Measurements from ENCODE around the gene BRD7. TPM values are rescaled to one million over a fixed set of nuclear protein-coding genes. Genes with fewer than 3 reads are reported as not detected.

The BRD7 gene
- total and polyA plus RNA-seq, 2 of the 4 experiments (the other 2 are of a cell fraction): 24.8 to 29.9 TPM

GRCh38 chr16:50408001-50408561 lies 39.3 kb upstream of the BRD7 start:
- H2BK15ac ChIP-seq (ENCODE audit: low read depth, low read length): no peak overlapping the region
- H2BK20ac ChIP-seq (ENCODE audit: low read depth, low read length): no peak overlapping the region
- peak overlapping the region; percentile 3 for H2AFZ ChIP-seq (replicated peaks; ENCODE audit: low read length, poor library complexity)
- H3K9ac ChIP-seq (ENCODE audit: low read depth, low read length): no peak overlapping the region
- H2AK5ac ChIP-seq (ENCODE audit: low read depth, low read length): no peak overlapping the region
- no peaks in the 10 kb centered on the region for H3K9me1 ChIP-seq (ENCODE audit: insufficient read depth, low read length)
- H4K91ac ChIP-seq (ENCODE audit: insufficient read depth, low read depth, low read length): no peak overlapping the region
- H3K18ac ChIP-seq (ENCODE audit: low read depth, low read length): no peak overlapping the region
- H3K4me2 ChIP-seq (ENCODE audit: low read depth, low read length): no peak overlapping the region
- no peaks in the 10 kb centered on the region for H3K36me3 ChIP-seq (ENCODE audit: control insufficient read depth, insufficient read depth, low read length)
- no TSS peak for BruUV-seq (replicated peaks)
- no peaks in the 10 kb centered on the region for H3K79me1 ChIP-seq (ENCODE audit: low read depth in 1 of 2, low read length in 2 of 2)
- H2BK120ac ChIP-seq (ENCODE audit: low read depth, low read length): no peak overlapping the region
- no peak overlapping the region for H3K23ac ChIP-seq (ENCODE audit: low read depth, low read length)
- H4K20me1 ChIP-seq (ENCODE audit: insufficient read depth, low read length): no peaks in the 10 kb centered on the region
- H2BK5ac ChIP-seq (ENCODE audit: low read depth, low read length, poor library complexity, severe bottlenecking): no peak overlapping the region
- no peak overlapping the region for H3K14ac ChIP-seq (replicated peaks; ENCODE audit: low read depth, low read length)
- in situ Hi-C loops (cut with MboI; ENCODE audit: low sequenced_read_pairs): no loop called here
- no peaks in the 10 kb centered on the region for H3K4me1 ChIP-seq (ENCODE audit: control insufficient read depth, insufficient read depth, low read length)
- H3K56ac ChIP-seq (ENCODE audit: extremely low read depth, insufficient read depth, low read length): no peak overlapping the region
- intact Hi-C loops (cut with micrococcal nuclease): no loop called here
- ChIA-PET CTCF (no interaction called here), POLR2A (ENCODE audit: unreplicated experiment) (no interaction called here)
- H4K8ac ChIP-seq (ENCODE audit: low read depth in 2 of 2, low read length in 2 of 2): no peak overlapping the region
- H4K5ac ChIP-seq (ENCODE audit: low read depth, low read length): no peak overlapping the region
- no peak for DNase-seq
- no peak for TF ChIP-seq MAFK (IDR thresholded peaks at IDR 0.05; ENCODE audit: low read depth, low read length)
- no peak for TF ChIP-seq RAD21 (IDR thresholded peaks at IDR 0.05; ENCODE audit: low read length)
- no peak for TF ChIP-seq CHD1 (IDR thresholded peaks at IDR 0.05; ENCODE audit: low read depth, low read length)
- TF ChIP-seq MXI1 (IDR thresholded peaks at IDR 0.05; ENCODE audit: borderline replicate concordance, low read depth, low read length): no peak
- no peak for TF ChIP-seq CTCF (conservative IDR thresholded peaks at IDR 0.05; ENCODE audit: low read depth, low read length)
- TF ChIP-seq NFE2L2 (IDR thresholded peaks at IDR 0.05; ENCODE audit: low read depth, low read length): no peak
- TF ChIP-seq BHLHE40 (IDR thresholded peaks at IDR 0.05; ENCODE audit: low read depth, low read length): no peak
- TF ChIP-seq ELK1 (IDR thresholded peaks at IDR 0.05; ENCODE audit: borderline replicate concordance, low read depth, low read length): no peak
- no peak for TF ChIP-seq MAZ (IDR thresholded peaks at IDR 0.05; ENCODE audit: borderline replicate concordance, low read depth, low read length)
- TF ChIP-seq FOS (IDR thresholded peaks at IDR 0.05; ENCODE audit: low read depth, low read length): no peak
- TF ChIP-seq RCOR1 (IDR thresholded peaks at IDR 0.05; ENCODE audit: insufficient replicate concordance, low read length): no peak
- no peak for TF ChIP-seq CEBPB (IDR thresholded peaks at IDR 0.05; ENCODE audit: low read depth, low read length)
- TF ChIP-seq SMC3 (IDR thresholded peaks at IDR 0.05; ENCODE audit: low read depth, low read length): no peak
- no peak for TF ChIP-seq RFX5 (IDR thresholded peaks at IDR 0.05; ENCODE audit: low read depth, low read length)
- TF ChIP-seq USF2 (IDR thresholded peaks at IDR 0.05; ENCODE audit: low read depth, low read length): no peak
- dilution Hi-C loops (cut with HindIII; ENCODE audit: low sequenced_read_pairs, unreplicated experiment): no loop called here
- ATAC-seq (ENCODE audit: low read depth): no peak
- no peak overlapping the region for H3K4me3 ChIP-seq (ENCODE audit: insufficient read depth, low read depth, low read length)
- no peaks in the 10 kb centered on the region for H3K9me3 ChIP-seq (ENCODE audit: control insufficient read depth, insufficient read depth, low read length)
- no peak overlapping the region for H3K27ac ChIP-seq (ENCODE audit: insufficient read depth, low read length)
- WGBS, 2 experiments (ENCODE audit: extremely low coverage in 2 of 2, insufficient read length in 1 of 2): 38% methylated on average over 1 of the region's 7 CpGs; no CpG with 5 or more reads in 1 of the 2 experiments
- no peak overlapping the region for H2AK9ac ChIP-seq (replicated peaks; ENCODE audit: low read depth, low read length, poor library complexity)
- H3K27me3 ChIP-seq (ENCODE audit: control insufficient read depth, insufficient read depth, low read length): no peaks in the 10 kb centered on the region
- H3K4ac ChIP-seq (ENCODE audit: low read depth, low read length): no peak overlapping the region

Data from IMR-90 (cell line).